Measurements from ENCODE around the gene USP32. TPM values are rescaled to one million over a fixed set of nuclear protein-coding genes. Genes with fewer than 3 reads are reported as not detected.

USP32 gene
- polyA plus RNA-seq, 1 experiment: 23.8 TPM

- POLR2A ChIA-PET: no interaction called here
These were observed 64.6 kb downstream of the USP32 start for GRCh38 chr17:60327134-60327900.

DNA sequence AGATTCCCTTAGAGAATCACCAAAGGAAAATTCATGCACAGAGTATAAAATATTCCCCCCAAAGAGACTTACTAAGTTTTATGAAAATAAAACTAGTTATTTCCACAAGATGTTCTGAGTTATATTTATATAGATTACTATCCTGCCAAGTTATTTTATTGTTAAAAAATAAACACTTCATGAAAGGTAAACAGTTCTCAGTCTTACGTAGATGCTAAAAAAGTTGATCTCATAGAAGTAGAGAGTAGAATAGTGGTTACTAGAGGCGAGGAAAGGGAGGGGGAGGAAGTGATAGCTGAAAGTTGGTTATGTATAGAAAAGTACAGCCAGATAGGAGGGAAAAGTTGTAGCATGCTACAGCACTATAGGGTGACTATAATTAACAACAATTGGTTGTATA lies 65.2 kb downstream of the USP32 start:
- ChIA-PET POLR2A (no interaction called here), CTCF (no interaction called here)
- Histone ChIP-seq H3K36me3 (ENCODE audit: control insufficient read depth, insufficient read depth, low read length) (peaks cover 4% of the 10 kb centered on the region), H3K4me3 (ENCODE audit: low read depth, low read length) (no peak overlapping the region), H3K27me3 (ENCODE audit: control insufficient read depth, insufficient read depth, low read length) (no peaks in the 10 kb centered on the region)
- TF ChIP-seq, protein P1, sequence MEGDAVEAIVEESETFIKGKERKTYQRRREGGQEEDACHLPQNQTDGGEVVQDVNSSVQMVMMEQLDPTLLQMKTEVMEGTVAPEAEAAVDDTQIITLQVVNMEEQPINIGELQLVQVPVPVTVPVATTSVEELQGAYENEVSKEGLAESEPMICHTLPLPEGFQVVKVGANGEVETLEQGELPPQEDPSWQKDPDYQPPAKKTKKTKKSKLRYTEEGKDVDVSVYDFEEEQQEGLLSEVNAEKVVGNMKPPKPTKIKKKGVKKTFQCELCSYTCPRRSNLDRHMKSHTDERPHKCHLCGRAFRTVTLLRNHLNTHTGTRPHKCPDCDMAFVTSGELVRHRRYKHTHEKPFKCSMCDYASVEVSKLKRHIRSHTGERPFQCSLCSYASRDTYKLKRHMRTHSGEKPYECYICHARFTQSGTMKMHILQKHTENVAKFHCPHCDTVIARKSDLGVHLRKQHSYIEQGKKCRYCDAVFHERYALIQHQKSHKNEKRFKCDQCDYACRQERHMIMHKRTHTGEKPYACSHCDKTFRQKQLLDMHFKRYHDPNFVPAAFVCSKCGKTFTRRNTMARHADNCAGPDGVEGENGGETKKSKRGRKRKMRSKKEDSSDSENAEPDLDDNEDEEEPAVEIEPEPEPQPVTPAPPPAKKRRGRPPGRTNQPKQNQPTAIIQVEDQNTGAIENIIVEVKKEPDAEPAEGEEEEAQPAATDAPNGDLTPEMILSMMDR (IDR thresholded peaks at IDR 0.05; ENCODE audit: insufficient read depth, low read depth, low read length): no peak
- DNase-seq (ENCODE audit: low read depth): no peak

More at GRCh38 chr17:60327134-60327900, 64.6 kb downstream of the USP32 start:
- Histone ChIP-seq H3K36me3 (ENCODE audit: control insufficient read depth, insufficient read depth, low read length) (peaks cover 4% of the 10 kb centered on the region), H3K4me3 (ENCODE audit: low read depth, low read length) (no peak overlapping the region), H3K27me3 (ENCODE audit: control insufficient read depth, insufficient read depth, low read length) (no peaks in the 10 kb centered on the region)
- TF ChIP-seq, protein P1 (IDR thresholded peaks at IDR 0.05; ENCODE audit: insufficient read depth, low read depth, low read length): no peak
- DNase-seq (ENCODE audit: low read depth): no peak
- CTCF ChIA-PET: no interaction called here

- peaks cover 4% of the 10 kb centered on the region for H3K36me3 ChIP-seq (ENCODE audit: control insufficient read depth, insufficient read depth, low read length)
- DNase-seq (ENCODE audit: low read depth): no peak
- H3K4me3 ChIP-seq (ENCODE audit: low read depth, low read length): no peak overlapping the region
- ChIA-PET CTCF (no interaction called here), POLR2A (no interaction called here)
- no peaks in the 10 kb centered on the region for H3K27me3 ChIP-seq (ENCODE audit: control insufficient read depth, insufficient read depth, low read length)
- TF ChIP-seq, protein P1 (IDR thresholded peaks at IDR 0.05; ENCODE audit: insufficient read depth, low read depth, low read length): no peak
These were observed 66.0 kb downstream of the USP32 start for GRCh38 chr17:60325730-60326524.

- CTCF ChIA-PET: no interaction called here
- Histone ChIP-seq H3K36me3 (ENCODE audit: control insufficient read depth, insufficient read depth, low read length) (peaks cover 4% of the 10 kb centered on the region), H3K4me3 (ENCODE audit: low read depth, low read length) (no peak overlapping the region), H3K27me3 (ENCODE audit: control insufficient read depth, insufficient read depth, low read length) (no peaks in the 10 kb centered on the region)
- DNase-seq (ENCODE audit: low read depth): no peak
- TF ChIP-seq, protein P1 (IDR thresholded peaks at IDR 0.05; ENCODE audit: insufficient read depth, low read depth, low read length): no peak
- POLR2A ChIA-PET: no interaction called here
These were observed 68.2 kb downstream of the USP32 start for GRCh38 chr17:60323754-60324153.

- ChIA-PET CTCF (interaction anchor here (1.6 kb wide), 1 partner anchor 20 kb away, joined by 3 read pairs; no protein-coding TSS in a partner anchor), POLR2A (no interaction called here)
- H3K36me3 ChIP-seq (ENCODE audit: control insufficient read depth, insufficient read depth, low read length): no peaks in the 10 kb centered on the region
- H3K4me3 ChIP-seq (ENCODE audit: low read depth, low read length): no peak overlapping the region
- H3K27me3 ChIP-seq (ENCODE audit: control insufficient read depth, insufficient read depth, low read length): no peaks in the 10 kb centered on the region
- DNase-seq (ENCODE audit: low read depth): no peak
- TF ChIP-seq, protein P1 (IDR thresholded peaks at IDR 0.05; ENCODE audit: insufficient read depth, low read depth, low read length): no peak
These were observed 69.9 kb downstream of the USP32 start for GRCh38 chr17:60322056-60322387.
